ENCODE data around the gene HSPA14. TPM values are rescaled to one million over a fixed set of nuclear protein-coding genes. Genes with fewer than 3 reads are reported as not detected.
A peak's percentile ranks its signal among the peaks of the same experiment; 100 is the strongest.
"Not testable (repeated sequence)": the region's sequence is repeated elsewhere in the genome, so short reads cannot be mapped to it uniquely, and the experiment has no call there.

The HSPA14 gene
- total RNA-seq, 4 donors from 2014 or later = 7.8 to 11.3 (median 10.5) TPM

GRCh38 chr10:14860791-14861190, 22.7 kb downstream of the HSPA14 start:
- Histone ChIP-seq H3K4me1 (no peaks in the 10 kb centered on the region), H3K4me3 (no peak overlapping the region), H3K27me3 (no peaks in the 10 kb centered on the region), H3K27ac (peak overlapping the region in 1 of 4 donors; percentile 40), H3K36me3 (peaks cover 0 to 70% (median 0%) of the 10 kb centered on the region in 3 donors), H3K9me3 (no peaks in the 10 kb centered on the region)
- WGBS, 2 donors = 91 to 100% methylated on average over 1 of the region's 1 CpG
- TF ChIP-seq POLR2A (IDR thresholded peaks at IDR 0.05) (no peak), CTCF (IDR thresholded peaks at IDR 0.05) (no peak), EP300 (IDR thresholded peaks at IDR 0.05) (no peak)
- no peak for DNase-seq (ENCODE audit: low spot score in 2 of 2)

GRCh38 chr10:14864466-14864865, 26.4 kb downstream of the HSPA14 start:
- peaks cover 2 to 73% (median 13%) of the 10 kb centered on the region in 3 donors for H3K36me3 ChIP-seq
- not testable (repeated sequence) for DNase-seq (ENCODE audit: low spot score in 2 of 2); H3K27me3 ChIP-seq; H3K27ac ChIP-seq; H3K4me3 ChIP-seq; H3K4me1 ChIP-seq; H3K9me3 ChIP-seq
- 95 to 98% methylated on average over 6 of the region's 6 CpGs for WGBS, 2 donors

GRCh38 chr10:14864871-14865270, 26.8 kb downstream of the HSPA14 start:
- not testable (repeated sequence) for H3K9me3 ChIP-seq; H3K27me3 ChIP-seq; H3K27ac ChIP-seq; DNase-seq (ENCODE audit: low spot score in 2 of 2); H3K4me1 ChIP-seq; H3K4me3 ChIP-seq
- H3K36me3 ChIP-seq = peaks cover 2 to 77% (median 13%) of the 10 kb centered on the region in 3 donors
- 95% methylated on average over 3 of the region's 3 CpGs for WGBS, 2 donors

- TF ChIP-seq POLR2A (IDR thresholded peaks at IDR 0.05) (no peak), EP300 (IDR thresholded peaks at IDR 0.05) (no peak), CTCF (IDR thresholded peaks at IDR 0.05) (no peak)
- H3K9me3 ChIP-seq = no peaks in the 10 kb centered on the region
- no peak overlapping the region for H3K27ac ChIP-seq
- no peak overlapping the region for H3K4me3 ChIP-seq
- DNase-seq (ENCODE audit: low spot score in 2 of 2) = no peak
- WGBS, 2 donors = 63 to 72% methylated on average over 2 of the region's 2 CpGs
- peaks cover 0 to 17% (median 2%) of the 10 kb centered on the region in 4 donors for H3K4me1 ChIP-seq
- H3K36me3 ChIP-seq = peaks cover under 1 to 27% (median 2%) of the 10 kb centered on the region in 3 donors
- no peaks in the 10 kb centered on the region for H3K27me3 ChIP-seq
These were observed 35.1 kb downstream of the HSPA14 start for GRCh38 chr10:14873090-14873760.

GRCh38 chr10:14875941-14876340, 37.8 kb downstream of the HSPA14 start:
- Histone ChIP-seq H3K4me1 (peaks cover 0 to 28% (median 5%) of the 10 kb centered on the region in 4 donors), H3K27me3 (no peaks in the 10 kb centered on the region), H3K36me3 (peaks cover 0 to 4% (median 0%) of the 10 kb centered on the region in 3 donors), H3K4me3 (no peak overlapping the region), H3K9me3 (no peaks in the 10 kb centered on the region), H3K27ac (no peak overlapping the region)
- no peak for TF ChIP-seq CTCF (IDR thresholded peaks at IDR 0.05)
- no peak for TF ChIP-seq POLR2A (IDR thresholded peaks at IDR 0.05)
- TF ChIP-seq EP300 (IDR thresholded peaks at IDR 0.05) = no peak
- 94 to 95% methylated on average over 12 of the region's 12 CpGs for WGBS, 2 donors
- no peak for DNase-seq (ENCODE audit: low spot score in 2 of 2)

- Histone ChIP-seq H3K27me3 (no peaks in the 10 kb centered on the region), H3K27ac (peak overlapping the region in 1 of 4 donors; percentile 18), H3K36me3 (no peaks in the 10 kb centered on the region), H3K4me1 (peaks cover 0 to 28% (median 5%) of the 10 kb centered on the region in 4 donors), H3K4me3 (peak overlapping the region in 1 of 4 donors; percentile 62), H3K9me3 (no peaks in the 10 kb centered on the region)
- 81 to 85% methylated on average over 9 of the region's 9 CpGs for WGBS, 2 donors
- TF ChIP-seq EP300 (IDR thresholded peaks at IDR 0.05) = no peak
- no peak for TF ChIP-seq POLR2A (IDR thresholded peaks at IDR 0.05)
- TF ChIP-seq CTCF (IDR thresholded peaks at IDR 0.05) = no peak
- DNase-seq (ENCODE audit: low spot score in 2 of 2) = no peak
These were observed 38.7 kb downstream of the HSPA14 start for GRCh38 chr10:14876764-14877163.
